Transverse colon (tissue), 4 donors: ENCODE results near the gene SAMD8.

Experiments
- EP300 ChIP-seq: sonication (generic); formaldehyde crosslinking; IDR thresholded peaks from one replicate; pipeline ENCODE4 v1.6.1; 2017; ENCODE audit warnings: antibody characterized with exemption, low read depth
- POLR2A ChIP-seq: fragments of 450-650 bp; IDR thresholded peaks from one replicate; pipeline ENCODE4 v1.6.1; 2016; ENCODE audit warnings: antibody characterized with exemption, mild to moderate bottlenecking, moderate library complexity
- POLR2AphosphoS5 ChIP-seq, 3 donors: sonication (generic); formaldehyde crosslinking; IDR thresholded peaks; one replicate each; pipeline ENCODE4 v1.6.1; 2016; ENCODE audit warnings: antibody characterized with exemption in 3 of 3
- TF ChIP-seq, protein P1 (sequence below), 5 experiments: fragments of 200-600 bp in 3 of 5; fragments of 450-650 bp in 2 of 5; sonication (generic) in 3 of 5; IDR thresholded peaks; 1 replicate in 2 of 5; 2 replicates in 3 of 5; pipeline ENCODE4 v1.5.1; 2016 to 2017; ENCODE audit warnings: antibody characterized with exemption in 5 of 5, inconsistent platforms in 3 of 5, mild to moderate bottlenecking in 2 of 5, moderate library complexity in 1 of 5

DNA sequence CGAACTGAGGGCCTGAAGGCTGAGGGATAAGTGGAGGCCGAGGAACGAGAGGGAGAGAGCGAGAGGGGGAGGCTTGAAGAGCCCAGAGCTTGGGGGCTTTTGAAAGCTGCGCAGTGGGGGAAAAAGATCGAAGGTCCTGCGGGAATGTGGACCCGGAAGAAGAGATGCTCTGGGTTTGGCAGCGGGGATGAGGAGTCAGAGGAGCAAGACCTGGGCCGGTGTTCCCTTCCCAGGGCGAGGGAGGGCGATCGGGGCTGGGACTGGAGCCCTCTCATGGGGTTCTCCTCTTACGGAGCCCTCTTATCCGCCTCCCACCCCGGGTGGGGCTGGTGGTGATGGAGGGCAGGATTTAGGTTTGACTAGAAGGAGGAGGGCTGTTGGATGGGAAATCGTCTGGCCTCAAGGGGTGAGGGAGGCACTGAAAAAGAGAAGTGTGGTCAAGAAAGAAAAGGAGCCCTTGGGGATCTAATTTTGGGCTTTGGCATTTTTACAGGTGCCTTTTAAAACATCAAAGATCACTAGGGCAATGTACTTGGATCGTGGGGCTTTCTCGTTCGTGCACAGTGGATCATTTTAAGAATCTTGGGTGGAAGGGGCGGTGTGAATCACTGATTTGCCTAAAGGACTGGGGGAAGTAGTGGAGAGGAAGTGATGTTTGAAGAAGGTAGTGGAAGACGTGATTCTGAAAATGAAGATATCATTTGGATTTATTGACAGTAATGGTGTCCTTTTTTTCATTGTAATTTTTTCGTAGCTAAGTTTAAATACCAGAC is 637 bp downstream of the SAMD8 start:
- TF ChIP-seq, protein P1, sequence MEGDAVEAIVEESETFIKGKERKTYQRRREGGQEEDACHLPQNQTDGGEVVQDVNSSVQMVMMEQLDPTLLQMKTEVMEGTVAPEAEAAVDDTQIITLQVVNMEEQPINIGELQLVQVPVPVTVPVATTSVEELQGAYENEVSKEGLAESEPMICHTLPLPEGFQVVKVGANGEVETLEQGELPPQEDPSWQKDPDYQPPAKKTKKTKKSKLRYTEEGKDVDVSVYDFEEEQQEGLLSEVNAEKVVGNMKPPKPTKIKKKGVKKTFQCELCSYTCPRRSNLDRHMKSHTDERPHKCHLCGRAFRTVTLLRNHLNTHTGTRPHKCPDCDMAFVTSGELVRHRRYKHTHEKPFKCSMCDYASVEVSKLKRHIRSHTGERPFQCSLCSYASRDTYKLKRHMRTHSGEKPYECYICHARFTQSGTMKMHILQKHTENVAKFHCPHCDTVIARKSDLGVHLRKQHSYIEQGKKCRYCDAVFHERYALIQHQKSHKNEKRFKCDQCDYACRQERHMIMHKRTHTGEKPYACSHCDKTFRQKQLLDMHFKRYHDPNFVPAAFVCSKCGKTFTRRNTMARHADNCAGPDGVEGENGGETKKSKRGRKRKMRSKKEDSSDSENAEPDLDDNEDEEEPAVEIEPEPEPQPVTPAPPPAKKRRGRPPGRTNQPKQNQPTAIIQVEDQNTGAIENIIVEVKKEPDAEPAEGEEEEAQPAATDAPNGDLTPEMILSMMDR (IDR thresholded peaks at IDR 0.05): no peak
- TF ChIP-seq POLR2A: peak; percentile 19
- no peak for TF ChIP-seq EP300
- TF ChIP-seq POLR2AphosphoS5 (IDR thresholded peaks at IDR 0.05): no peak
